Measurements from ENCODE around the gene HOXA13. TPM values are rescaled to one million over a fixed set of nuclear protein-coding genes. Genes with fewer than 3 reads are reported as not detected.

HOXA13 gene
- total RNA-seq, 1 donor from 2014 or later = not detected

- Mint-ChIP-seq H3K27ac (ENCODE audit: unreplicated experiment) (no peak overlapping the region), H3K27me3 (ENCODE audit: low read depth) (peaks cover 100% of the 10 kb centered on the region), H3K9me3 (no peaks in the 10 kb centered on the region), H3K4me3 (peak overlapping the region; percentile 0), H3K36me3 (ENCODE audit: low read depth) (peaks cover 5% of the 10 kb centered on the region), H3K4me1 (peaks cover 5% of the 10 kb centered on the region)
- DNase-seq (ENCODE audit: low read depth, low spot score) = no peak
- TF ChIP-seq, protein P1, sequence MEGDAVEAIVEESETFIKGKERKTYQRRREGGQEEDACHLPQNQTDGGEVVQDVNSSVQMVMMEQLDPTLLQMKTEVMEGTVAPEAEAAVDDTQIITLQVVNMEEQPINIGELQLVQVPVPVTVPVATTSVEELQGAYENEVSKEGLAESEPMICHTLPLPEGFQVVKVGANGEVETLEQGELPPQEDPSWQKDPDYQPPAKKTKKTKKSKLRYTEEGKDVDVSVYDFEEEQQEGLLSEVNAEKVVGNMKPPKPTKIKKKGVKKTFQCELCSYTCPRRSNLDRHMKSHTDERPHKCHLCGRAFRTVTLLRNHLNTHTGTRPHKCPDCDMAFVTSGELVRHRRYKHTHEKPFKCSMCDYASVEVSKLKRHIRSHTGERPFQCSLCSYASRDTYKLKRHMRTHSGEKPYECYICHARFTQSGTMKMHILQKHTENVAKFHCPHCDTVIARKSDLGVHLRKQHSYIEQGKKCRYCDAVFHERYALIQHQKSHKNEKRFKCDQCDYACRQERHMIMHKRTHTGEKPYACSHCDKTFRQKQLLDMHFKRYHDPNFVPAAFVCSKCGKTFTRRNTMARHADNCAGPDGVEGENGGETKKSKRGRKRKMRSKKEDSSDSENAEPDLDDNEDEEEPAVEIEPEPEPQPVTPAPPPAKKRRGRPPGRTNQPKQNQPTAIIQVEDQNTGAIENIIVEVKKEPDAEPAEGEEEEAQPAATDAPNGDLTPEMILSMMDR (conservative IDR thresholded peaks at IDR 0.05) = no peak
These were observed 16.8 kb downstream of the HOXA13 start for GRCh38 chr7:27182861-27183681.

- no peaks in the 10 kb centered on the region for H3K9me3 Mint-ChIP-seq
- H3K27ac Mint-ChIP-seq (ENCODE audit: unreplicated experiment) = no peak overlapping the region
- H3K27me3 Mint-ChIP-seq (ENCODE audit: low read depth) = peaks cover 100% of the 10 kb centered on the region
- peaks cover 8% of the 10 kb centered on the region for H3K36me3 Mint-ChIP-seq (ENCODE audit: low read depth)
- peak overlapping the region; percentile 0 for H3K4me3 Mint-ChIP-seq
- peaks cover 5% of the 10 kb centered on the region for H3K4me1 Mint-ChIP-seq
- TF ChIP-seq, protein P1 (conservative IDR thresholded peaks at IDR 0.05) = no peak
- DNase-seq (ENCODE audit: low read depth, low spot score) = no peak
These were observed 17.5 kb downstream of the HOXA13 start for GRCh38 chr7:27182285-27182841.

DNA sequence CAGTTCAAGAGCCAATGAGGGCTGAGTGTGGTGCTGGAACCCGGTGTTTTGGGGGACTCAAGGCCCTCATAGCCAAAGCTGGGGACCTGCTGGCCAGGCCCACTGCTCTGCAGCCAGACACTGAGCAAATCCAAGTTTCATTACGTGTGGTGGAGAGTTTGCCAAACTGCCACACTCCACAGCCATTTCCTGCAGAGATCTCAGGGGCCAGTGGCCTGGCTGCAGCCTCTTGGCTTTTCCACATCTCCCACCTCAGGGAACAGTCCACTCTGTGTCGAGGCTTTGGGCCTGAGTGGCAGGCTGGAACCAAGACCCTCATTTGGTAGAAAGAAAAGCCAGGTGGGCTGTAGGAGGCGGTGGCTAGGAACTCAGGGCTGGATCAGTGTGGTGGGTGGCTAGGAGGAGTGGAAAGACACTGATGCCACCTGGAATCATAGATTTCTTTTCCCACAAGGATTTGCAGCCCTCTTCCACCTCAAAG lies 18.1 kb downstream of the HOXA13 start:
- peaks cover 8% of the 10 kb centered on the region for H3K36me3 Mint-ChIP-seq (ENCODE audit: low read depth)
- peaks cover 5% of the 10 kb centered on the region for H3K4me1 Mint-ChIP-seq
- H3K9me3 Mint-ChIP-seq = no peaks in the 10 kb centered on the region
- no peak for DNase-seq (ENCODE audit: low read depth, low spot score)
- no peak overlapping the region for H3K4me3 Mint-ChIP-seq
- no peak overlapping the region for H3K27ac Mint-ChIP-seq (ENCODE audit: unreplicated experiment)
- peaks cover 100% of the 10 kb centered on the region for H3K27me3 Mint-ChIP-seq (ENCODE audit: low read depth)
- TF ChIP-seq, protein P1 (conservative IDR thresholded peaks at IDR 0.05) = no peak

GRCh38 chr7:27180431-27181420 lies 19.2 kb downstream of the HOXA13 start:
- Mint-ChIP-seq H3K27me3 (ENCODE audit: low read depth) (peaks cover 100% of the 10 kb centered on the region), H3K4me1 (peaks cover 5% of the 10 kb centered on the region), H3K36me3 (ENCODE audit: low read depth) (peaks cover 8% of the 10 kb centered on the region), H3K4me3 (no peak overlapping the region), H3K9me3 (no peaks in the 10 kb centered on the region), H3K27ac (ENCODE audit: unreplicated experiment) (no peak overlapping the region)
- no peak for DNase-seq (ENCODE audit: low read depth, low spot score)
- TF ChIP-seq, protein P1 (conservative IDR thresholded peaks at IDR 0.05) = no peak
